HCT116 (cell line): Measurements from ENCODE around the gene ILDR2. TPM values are rescaled to one million over a fixed set of nuclear protein-coding genes. Genes with fewer than 3 reads are reported as not detected.

Experiments used
- ATAC-seq: fragments of 200-7000 bp; cut with Tn5 transposase; 2 replicates; pipeline ENCODE4 v1.9.1; 2020; ENCODE audit warnings: mild to moderate bottlenecking, moderate library complexity
- BruUV-seq: library from RNA; stranded (reverse); fragments of 400-500 nt; replicated peaks from 2 replicates; lab custom pipeline; 2021; lab: Mats Ljungman, UMichigan
- CTCF ChIA-PET: fragments of 300-600 bp; sonication (Branson Sonifier 250); formaldehyde crosslinking; loops from one replicate; lab custom pipeline; 2021; ENCODE audit warnings: antibody characterized with exemption; lab: Charles Lee
- POLR2A ChIA-PET: fragments of 300-600, 350-600 bp; sonication (Branson Sonifier 250); formaldehyde crosslinking; loops from one replicate; lab custom pipeline; 2021; ENCODE audit warnings: antibody characterized with exemption; lab: Charles Lee
- RAD21 ChIA-PET, 2 experiments: fragments of 300-600 bp; sonication (Branson Sonifier 250); formaldehyde crosslinking; loops; one replicate each; lab custom pipeline; 2023; ENCODE audit warnings: low total read pairs in 2 of 2; ENCODE audit not compliant: uncharacterized antibody in 2 of 2, unreplicated experiment in 2 of 2, low non-redundant PET in 1 of 2; lab: Charles Lee
- DNase-seq: peaks from one replicate; pipeline ENCODE4 v3.0.0-alpha.2; 2010; ENCODE audit warnings: low read depth, low spot score
- H2AFZ ChIP-seq: fragments of 200-600 bp; shearing (Covaris generic), sonication (generic); 2 replicates; pipeline ENCODE4 v1.6.1; 2017; ENCODE audit warnings: low read depth, mixed run types, mixed read lengths, antibody characterized with exemption, low read length; ENCODE audit not compliant: poor library complexity, severe bottlenecking
- H3K27ac ChIP-seq: 2 replicates; pipeline ENCODE4 v1.5.1; 2012; ENCODE audit warnings: low read depth, low read length
- H3K27me3 ChIP-seq: fragments of 200-600 bp; sonication (generic); 2 replicates; pipeline ENCODE4 v1.6.1; 2016; ENCODE audit warnings: mixed run types, low read length, mixed read lengths; ENCODE audit not compliant: insufficient read depth
- H3K36me3 ChIP-seq, 2 experiments: fragments of 200-500 bp in 1 of 2; fragments of 200-600 bp in 1 of 2; sonication (Bioruptor generic) in 1 of 2; sonication (generic) in 1 of 2; 2 replicates each; pipeline versions ENCODE4 v1.5.1 to v1.6.1; 2014 to 2016; ENCODE audit warnings: low read length in 2 of 2, inconsistent platforms in 1 of 2, mixed read lengths in 1 of 2, mixed run types in 1 of 2; ENCODE audit not compliant: insufficient read depth in 2 of 2, control insufficient read depth in 1 of 2
- H3K4me1 ChIP-seq, 2 experiments: fragments of 200-600 bp in 1 of 2; sonication (generic) in 1 of 2; 2 replicates each; pipeline versions ENCODE4 v1.5.1 to v1.6.1; 2012 to 2017; ENCODE audit warnings: low read length in 2 of 2, inconsistent platforms in 1 of 2, mild to moderate bottlenecking in 1 of 2, mixed read lengths in 1 of 2, mixed run types in 1 of 2, moderate library complexity in 1 of 2; ENCODE audit not compliant: insufficient read depth in 2 of 2, control insufficient read depth in 1 of 2
- H3K4me2 ChIP-seq: fragments of 200-600 bp; sonication (generic); 2 replicates; pipeline ENCODE4 v1.6.1; 2017; ENCODE audit warnings: mixed run types, low read length, mixed read lengths
- H3K4me3 ChIP-seq, 2 experiments: fragments of 200-600 bp in 1 of 2; sonication (generic) in 1 of 2; replicated peaks in 1 of 2; 2 replicates each; pipeline ENCODE4 v1.5.1; 2011 to 2016; ENCODE audit warnings: low read length in 2 of 2, control low read depth in 1 of 2, low read depth in 1 of 2, mild to moderate bottlenecking in 1 of 2, mixed read lengths in 1 of 2, mixed run types in 1 of 2
- H3K79me2 ChIP-seq: fragments of 200-600 bp; sonication (generic); 2 replicates; pipeline ENCODE4 v1.6.1; 2017; ENCODE audit warnings: mild to moderate bottlenecking, mixed run types, low read length, moderate library complexity, mixed read lengths; ENCODE audit not compliant: insufficient read depth
- H3K9ac ChIP-seq: fragments of 200-600 bp; sonication (generic); 2 replicates; pipeline ENCODE4 v1.6.1; 2016; ENCODE audit warnings: low read length, mixed read lengths
- H3K9me2 ChIP-seq: fragments of 200-600 bp; sonication (generic), shearing (Covaris generic); 2 replicates; pipeline ENCODE4 v1.6.1; 2017; ENCODE audit warnings: mixed run types, mild to moderate bottlenecking, moderate library complexity; ENCODE audit not compliant: insufficient read depth
- H3K9me3 ChIP-seq, 2 experiments: fragments of 200-500 bp in 1 of 2; fragments of 200-600 bp in 1 of 2; sonication (Bioruptor generic) in 1 of 2; sonication (generic) in 1 of 2; 2 replicates each; pipeline ENCODE4 v1.6.1; 2014 to 2017; ENCODE audit warnings: low read length in 2 of 2, mixed read lengths in 2 of 2, inconsistent platforms in 1 of 2, low read depth in 1 of 2, mild to moderate bottlenecking in 1 of 2, mixed run types in 1 of 2, moderate library complexity in 1 of 2; ENCODE audit not compliant: control insufficient read depth in 1 of 2, insufficient read depth in 1 of 2
- H4K20me1 ChIP-seq: fragments of 200-600 bp; sonication (generic), shearing (Covaris generic); 2 replicates; pipeline ENCODE4 v1.6.1; 2017; ENCODE audit warnings: mixed run types, mild to moderate bottlenecking, moderate library complexity; ENCODE audit not compliant: insufficient read depth
- ATF3 ChIP-seq: IDR thresholded peaks from 2 replicates; pipeline ENCODE4 v1.6.1; 2012
- CBX3 ChIP-seq: IDR thresholded peaks from 2 replicates; pipeline ENCODE4 v1.6.1; 2012; ENCODE audit warnings: low read depth
- CEBPB ChIP-seq: IDR thresholded peaks from 2 replicates; pipeline ENCODE4 v1.6.1; 2012; ENCODE audit warnings: low read depth
- EGR1 ChIP-seq: IDR thresholded peaks from 2 replicates; pipeline ENCODE4 v1.6.1; 2012; ENCODE audit warnings: low read depth
- EZH2 ChIP-seq: fragments of 200-600 bp; sonication (generic); IDR thresholded peaks from 2 replicates; pipeline ENCODE4 v1.6.1; 2017; ENCODE audit warnings: antibody characterized with exemption, mixed run types
- EZH2phosphoT487 ChIP-seq: fragments of 200-600 bp; IDR thresholded peaks from 2 replicates; pipeline ENCODE4 v1.6.1; 2018; ENCODE audit warnings: antibody characterized with exemption, borderline replicate concordance
- FOSL1 ChIP-seq: IDR thresholded peaks from 2 replicates; pipeline ENCODE4 v1.6.1; 2012; ENCODE audit warnings: low read depth
- POLR2A ChIP-seq: IDR thresholded peaks from 2 replicates; pipeline ENCODE4 v1.7.0; 2011; ENCODE audit warnings: borderline replicate concordance; ENCODE audit not compliant: insufficient read depth, insufficient read length; ENCODE audit errors: extremely low read depth
- RAD21 ChIP-seq: IDR thresholded peaks from 2 replicates; pipeline ENCODE4 v1.6.1; 2012; ENCODE audit warnings: low read depth, mild to moderate bottlenecking
- TCF7L2 ChIP-seq: IDR thresholded peaks from 2 replicates; pipeline ENCODE4 v1.7.0; 2011; ENCODE audit warnings: borderline replicate concordance, inconsistent platforms; ENCODE audit not compliant: insufficient read depth, insufficient read length; ENCODE audit errors: extremely low read depth
- YY1 ChIP-seq: IDR thresholded peaks from 2 replicates; pipeline ENCODE4 v1.6.1; 2011; ENCODE audit warnings: low read length, low read depth, moderate library complexity, mild to moderate bottlenecking; ENCODE audit not compliant: insufficient replicate concordance; ENCODE audit errors: extremely low read depth
- ZBTB33 ChIP-seq: IDR thresholded peaks from 2 replicates; pipeline ENCODE4 v1.6.1; 2011; ENCODE audit warnings: mild to moderate bottlenecking, low read length, moderate library complexity; ENCODE audit not compliant: insufficient replicate concordance; ENCODE audit errors: extremely low read depth
- ZNF274 ChIP-seq: fragments of 200-500 bp; sonication (Bioruptor generic); IDR thresholded peaks from 2 replicates; pipeline ENCODE4 v1.6.1; 2014; ENCODE audit warnings: mild to moderate bottlenecking, low read depth, low read length, inconsistent platforms
- intact Hi-C: fragments of 100-400 bp; cut with micrococcal nuclease; formaldehyde crosslinking; loops from 2 replicates; pipeline ENCODE4 v1.10.0; 2022
- total RNA-seq: library from RNA; stranded (reverse); gene quantifications from one replicate; pipeline ENCODE4 v1.2.1, GENCODE V29; 2021; ENCODE audit not compliant: unreplicated experiment
- TF ChIP-seq, protein P1 (sequence below), 3 experiments: fragments of 200-600 bp in 1 of 3; sonication (generic) in 1 of 3; IDR thresholded peaks in 2 of 3; conservative IDR thresholded peaks in 1 of 3; 2 replicates each; pipeline ENCODE4 v1.5.1; 2012 to 2017; ENCODE audit warnings: low read depth in 2 of 3, low read length in 2 of 3, antibody characterized with exemption in 1 of 3, borderline replicate concordance in 1 of 3, control low read depth in 1 of 3, mild to moderate bottlenecking in 1 of 3, mixed read lengths in 1 of 3, mixed run types in 1 of 3, moderate library complexity in 1 of 3; ENCODE audit not compliant: insufficient read depth in 1 of 3
- TF ChIP-seq, protein P2 (sequence below): IDR thresholded peaks from 2 replicates; pipeline ENCODE4 v1.6.1; 2012; ENCODE audit warnings: low read depth

The ILDR2 gene
- total RNA-seq, 1 experiment from 2014 or later, result 2.4 TPM

- TF ChIP-seq EZH2phosphoT487 (no peak), CEBPB (no peak), ATF3 (no peak)
- TF ChIP-seq, all 23 proteins: peak for 0
Observed at GRCh38 chr1:167013108-167013929, 38.0 kb upstream of the ILDR2 start (continued).

GRCh38 chr1:167012570-167012969 lies 37.2 kb upstream of the ILDR2 start:
- no TSS peak for BruUV-seq
- CTCF ChIA-PET, result no interaction called here

More at GRCh38 chr1:167012570-167012969, 37.2 kb upstream of the ILDR2 start:
- Histone ChIP-seq H4K20me1 (no peaks in the 10 kb centered on the region), H3K27ac (no peak overlapping the region), H3K36me3 (no peaks in the 10 kb centered on the region), H3K4me1 (no peaks in the 10 kb centered on the region), H3K27me3 (0 out of 2 replicates have a peak, but pooled peaks cover 5% of the 10 kb centered on the region), H3K4me2 (no peak overlapping the region), H3K9me3 (no peaks in the 10 kb centered on the region), H3K9me2 (no peaks in the 10 kb centered on the region), H2AFZ (no peak overlapping the region), H3K79me2 (no peaks in the 10 kb centered on the region), H3K4me3 (no peak overlapping the region), H3K9ac (no peak overlapping the region)
- no peak for ATAC-seq
- DNase-seq, result no peak
- POLR2A ChIA-PET, result no interaction called here
- RAD21 ChIA-PET, result no interaction called here
- intact Hi-C loops, result no loop called here
- TF ChIP-seq RAD21 (no peak), YY1 (no peak), TCF7L2 (no peak), EGR1 (no peak), ATF3 (no peak), FOSL1 (no peak), EZH2phosphoT487 (no peak), CBX3 (no peak), CEBPB (no peak), ZNF274 (no peak), EZH2 (no peak), POLR2A (no peak), ZBTB33 (no peak)
- TF ChIP-seq, protein P1, sequence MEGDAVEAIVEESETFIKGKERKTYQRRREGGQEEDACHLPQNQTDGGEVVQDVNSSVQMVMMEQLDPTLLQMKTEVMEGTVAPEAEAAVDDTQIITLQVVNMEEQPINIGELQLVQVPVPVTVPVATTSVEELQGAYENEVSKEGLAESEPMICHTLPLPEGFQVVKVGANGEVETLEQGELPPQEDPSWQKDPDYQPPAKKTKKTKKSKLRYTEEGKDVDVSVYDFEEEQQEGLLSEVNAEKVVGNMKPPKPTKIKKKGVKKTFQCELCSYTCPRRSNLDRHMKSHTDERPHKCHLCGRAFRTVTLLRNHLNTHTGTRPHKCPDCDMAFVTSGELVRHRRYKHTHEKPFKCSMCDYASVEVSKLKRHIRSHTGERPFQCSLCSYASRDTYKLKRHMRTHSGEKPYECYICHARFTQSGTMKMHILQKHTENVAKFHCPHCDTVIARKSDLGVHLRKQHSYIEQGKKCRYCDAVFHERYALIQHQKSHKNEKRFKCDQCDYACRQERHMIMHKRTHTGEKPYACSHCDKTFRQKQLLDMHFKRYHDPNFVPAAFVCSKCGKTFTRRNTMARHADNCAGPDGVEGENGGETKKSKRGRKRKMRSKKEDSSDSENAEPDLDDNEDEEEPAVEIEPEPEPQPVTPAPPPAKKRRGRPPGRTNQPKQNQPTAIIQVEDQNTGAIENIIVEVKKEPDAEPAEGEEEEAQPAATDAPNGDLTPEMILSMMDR (IDR thresholded peaks at IDR 0.05 in 2 of 3, conservative IDR thresholded peaks at IDR 0.05 in 1 of 3; ENCODE audit: borderline replicate concordance in 1 of 3, insufficient read depth in 1 of 3, low read depth in 2 of 3, low read length in 2 of 3), result no peak
- TF ChIP-seq, protein P2, sequence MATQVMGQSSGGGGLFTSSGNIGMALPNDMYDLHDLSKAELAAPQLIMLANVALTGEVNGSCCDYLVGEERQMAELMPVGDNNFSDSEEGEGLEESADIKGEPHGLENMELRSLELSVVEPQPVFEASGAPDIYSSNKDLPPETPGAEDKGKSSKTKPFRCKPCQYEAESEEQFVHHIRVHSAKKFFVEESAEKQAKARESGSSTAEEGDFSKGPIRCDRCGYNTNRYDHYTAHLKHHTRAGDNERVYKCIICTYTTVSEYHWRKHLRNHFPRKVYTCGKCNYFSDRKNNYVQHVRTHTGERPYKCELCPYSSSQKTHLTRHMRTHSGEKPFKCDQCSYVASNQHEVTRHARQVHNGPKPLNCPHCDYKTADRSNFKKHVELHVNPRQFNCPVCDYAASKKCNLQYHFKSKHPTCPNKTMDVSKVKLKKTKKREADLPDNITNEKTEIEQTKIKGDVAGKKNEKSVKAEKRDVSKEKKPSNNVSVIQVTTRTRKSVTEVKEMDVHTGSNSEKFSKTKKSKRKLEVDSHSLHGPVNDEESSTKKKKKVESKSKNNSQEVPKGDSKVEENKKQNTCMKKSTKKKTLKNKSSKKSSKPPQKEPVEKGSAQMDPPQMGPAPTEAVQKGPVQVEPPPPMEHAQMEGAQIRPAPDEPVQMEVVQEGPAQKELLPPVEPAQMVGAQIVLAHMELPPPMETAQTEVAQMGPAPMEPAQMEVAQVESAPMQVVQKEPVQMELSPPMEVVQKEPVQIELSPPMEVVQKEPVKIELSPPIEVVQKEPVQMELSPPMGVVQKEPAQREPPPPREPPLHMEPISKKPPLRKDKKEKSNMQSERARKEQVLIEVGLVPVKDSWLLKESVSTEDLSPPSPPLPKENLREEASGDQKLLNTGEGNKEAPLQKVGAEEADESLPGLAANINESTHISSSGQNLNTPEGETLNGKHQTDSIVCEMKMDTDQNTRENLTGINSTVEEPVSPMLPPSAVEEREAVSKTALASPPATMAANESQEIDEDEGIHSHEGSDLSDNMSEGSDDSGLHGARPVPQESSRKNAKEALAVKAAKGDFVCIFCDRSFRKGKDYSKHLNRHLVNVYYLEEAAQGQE, result no peak
